Liver (tissue), 9 donors: ENCODE measurements around the gene HIPK2. TPM values are rescaled to one million over a fixed set of nuclear protein-coding genes. Genes with fewer than 3 reads are reported as not detected.

ENCODE experiments used
- DNase-seq: peaks from one replicate; pipeline ENCODE4 v3.0.0-alpha.2; 2017; ENCODE audit warnings: low spot score
- H3K27ac ChIP-seq, 2 donors: one replicate each; pipeline ENCODE4 v1.7.0; 2013; ENCODE audit warnings: inconsistent platforms in 2 of 2, low read length in 2 of 2, control low read depth in 1 of 2, low read depth in 1 of 2, mild to moderate bottlenecking in 1 of 2
- H3K27me3 ChIP-seq, 4 donors: one replicate each; pipeline versions ENCODE4 v1.6.1 to v1.7.0; 2013; ENCODE audit warnings: low read length in 3 of 4, inconsistent platforms in 1 of 4, mild to moderate bottlenecking in 1 of 4, moderate library complexity in 1 of 4; ENCODE audit not compliant: control insufficient read depth in 4 of 4, insufficient read depth in 4 of 4
- H3K36me3 ChIP-seq, 4 donors: one replicate each; pipeline versions ENCODE4 v1.6.1 to v1.7.0; 2013; ENCODE audit warnings: low read length in 3 of 4, mild to moderate bottlenecking in 3 of 4, low read depth in 1 of 4, moderate library complexity in 1 of 4; ENCODE audit not compliant: control insufficient read depth in 4 of 4, insufficient read depth in 3 of 4
- H3K4me1 ChIP-seq, 4 donors: one replicate each; pipeline versions ENCODE4 v1.6.1 to v1.7.0; 2013; ENCODE audit warnings: low read length in 3 of 4, mild to moderate bottlenecking in 3 of 4, moderate library complexity in 1 of 4; ENCODE audit not compliant: control insufficient read depth in 4 of 4, insufficient read depth in 4 of 4
- H3K4me3 ChIP-seq, 3 donors: one replicate each; pipeline versions ENCODE4 v1.6.1 to v1.7.0; 2013; ENCODE audit warnings: low read length in 3 of 3, control low read depth in 1 of 3, low read depth in 1 of 3, mild to moderate bottlenecking in 1 of 3
- H3K9ac ChIP-seq, 2 donors: one replicate each; pipeline ENCODE4 v1.7.0; 2013; ENCODE audit warnings: low read length in 2 of 2, mild to moderate bottlenecking in 2 of 2, moderate library complexity in 2 of 2, control low read depth in 1 of 2, low read depth in 1 of 2
- H3K9me3 ChIP-seq, 4 donors: one replicate each; pipeline versions ENCODE4 v1.6.1 to v1.7.0; 2013; ENCODE audit warnings: low read length in 3 of 4; ENCODE audit not compliant: control insufficient read depth in 4 of 4
- ATF3 ChIP-seq: IDR thresholded peaks from 2 replicates; pipeline ENCODE4 v1.6.1; 2016; ENCODE audit warnings: antibody characterized with exemption
- EGR1 ChIP-seq, 2 donors: IDR thresholded peaks; 2 replicates each; pipeline ENCODE4 v1.6.1; 2016 to 2018; ENCODE audit warnings: antibody characterized with exemption in 2 of 2, low read depth in 2 of 2
- FOXA1 ChIP-seq: IDR thresholded peaks from 2 replicates; pipeline ENCODE4 v1.6.1; 2016; ENCODE audit warnings: antibody characterized with exemption
- GABPA ChIP-seq, 2 donors: IDR thresholded peaks in 1 of 2; conservative IDR thresholded peaks in 1 of 2; 2 replicates each; pipeline ENCODE4 v1.6.1; 2016; ENCODE audit warnings: antibody characterized with exemption in 2 of 2, mild to moderate bottlenecking in 1 of 2, moderate library complexity in 1 of 2
- HNF4A ChIP-seq, 2 donors: conservative IDR thresholded peaks; 2 replicates each; pipeline ENCODE4 v1.6.1; 2016; ENCODE audit warnings: antibody characterized with exemption in 2 of 2, mild to moderate bottlenecking in 2 of 2
- JUND ChIP-seq, 2 donors: IDR thresholded peaks; 2 replicates each; pipeline ENCODE4 v1.6.1; 2016; ENCODE audit warnings: antibody characterized with exemption in 2 of 2
- NR2F2 ChIP-seq: IDR thresholded peaks from 2 replicates; pipeline ENCODE4 v1.6.1; 2016; ENCODE audit warnings: antibody characterized with exemption
- RAD21 ChIP-seq, 2 donors: IDR thresholded peaks; 2 replicates each; pipeline ENCODE4 v1.6.1; 2016; ENCODE audit warnings: antibody characterized with exemption in 2 of 2, mild to moderate bottlenecking in 2 of 2
- RXRA ChIP-seq, 2 donors: IDR thresholded peaks; 2 replicates each; pipeline ENCODE4 v1.6.1; 2017 to 2018; ENCODE audit warnings: antibody characterized with exemption in 2 of 2, mild to moderate bottlenecking in 1 of 2
- SP1 ChIP-seq: IDR thresholded peaks from 2 replicates; pipeline ENCODE4 v1.6.1; 2018; ENCODE audit warnings: antibody characterized with exemption, mild to moderate bottlenecking
- TAF1 ChIP-seq: conservative IDR thresholded peaks from 2 replicates; pipeline ENCODE4 v1.6.1; 2016; ENCODE audit warnings: antibody characterized with exemption, mild to moderate bottlenecking
- ZBTB33 ChIP-seq: IDR thresholded peaks from 2 replicates; pipeline ENCODE4 v1.6.1; 2016; ENCODE audit warnings: antibody characterized with exemption
- WGBS: extraction: QIAGEN DNeasy Blood & Tissue Kit; methylation state at CpG from one replicate; pipeline ENCODE4 v1.1.7; 2013; 5-methylcytosine and 5-hydroxymethylcytosine counted together
- polyA plus RNA-seq, 2 donors: library from polyadenylated mRNA; stranded (reverse) in 1 of 2; unstranded in 1 of 2; fragments of 200-250 nt in 1 of 2; fragments of >200 nt in 1 of 2; fragmentation: Nextera tagmentation in 1 of 2; extraction: Ambion mirVana in 1 of 2; gene quantifications; one replicate each; pipeline versions ENCODE4 v1.2.1 to v1.2.3, GENCODE V29; 2013 to 2015
- total RNA-seq, 2 donors: library from RNA; depleted of rRNA; stranded (reverse); fragments of >200 nt; gene quantifications; one replicate each; pipeline ENCODE4 v1.2.3, GENCODE V29; 2014
- TF ChIP-seq, protein P1 (sequence below): IDR thresholded peaks from 2 replicates; pipeline ENCODE4 v1.6.1; 2016; ENCODE audit warnings: antibody characterized with exemption, mild to moderate bottlenecking
- TF ChIP-seq, protein P2 (sequence below): IDR thresholded peaks from 2 replicates; pipeline ENCODE4 v1.6.1; 2016; ENCODE audit warnings: antibody characterized with exemption
- donor health status: healthy.
- donor health status: healthy.
- donor health status: healthy.
- donor health status: healthy.
- donor health status: healthy.

The HIPK2 gene
- total and polyA plus RNA-seq, 4 donors, result 13.1 to 48.8 (median 16.6) TPM

DNA sequence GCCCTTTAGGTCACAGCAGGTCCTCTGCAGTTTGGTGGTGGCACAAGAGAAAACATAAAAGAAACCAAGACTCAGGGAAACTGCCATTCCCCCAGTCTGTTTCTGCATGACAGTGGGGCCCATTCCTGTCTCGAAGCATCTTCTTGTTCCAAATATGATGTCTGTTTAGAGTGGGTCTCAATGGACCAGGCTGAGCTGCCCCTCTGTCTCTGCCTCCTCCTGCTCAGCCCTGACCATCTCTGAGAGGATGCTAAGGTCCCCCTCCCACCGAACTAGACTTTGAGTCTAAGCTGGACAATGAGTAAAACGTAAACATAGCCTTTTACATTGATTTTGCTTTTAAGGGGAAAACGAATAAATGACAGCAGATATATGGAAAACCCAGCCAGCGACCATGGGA is 213.9 kb downstream of the HIPK2 start:
- TF ChIP-seq EGR1 (IDR thresholded peaks at IDR 0.05; ENCODE audit: low read depth in 2 of 2) (no peak), ZBTB33 (no peak), SP1 (no peak), ATF3 (no peak), RAD21 (IDR thresholded peaks at IDR 0.05) (no peak), TAF1 (no peak), RXRA (IDR thresholded peaks at IDR 0.05) (no peak)
- TF ChIP-seq, protein P1, sequence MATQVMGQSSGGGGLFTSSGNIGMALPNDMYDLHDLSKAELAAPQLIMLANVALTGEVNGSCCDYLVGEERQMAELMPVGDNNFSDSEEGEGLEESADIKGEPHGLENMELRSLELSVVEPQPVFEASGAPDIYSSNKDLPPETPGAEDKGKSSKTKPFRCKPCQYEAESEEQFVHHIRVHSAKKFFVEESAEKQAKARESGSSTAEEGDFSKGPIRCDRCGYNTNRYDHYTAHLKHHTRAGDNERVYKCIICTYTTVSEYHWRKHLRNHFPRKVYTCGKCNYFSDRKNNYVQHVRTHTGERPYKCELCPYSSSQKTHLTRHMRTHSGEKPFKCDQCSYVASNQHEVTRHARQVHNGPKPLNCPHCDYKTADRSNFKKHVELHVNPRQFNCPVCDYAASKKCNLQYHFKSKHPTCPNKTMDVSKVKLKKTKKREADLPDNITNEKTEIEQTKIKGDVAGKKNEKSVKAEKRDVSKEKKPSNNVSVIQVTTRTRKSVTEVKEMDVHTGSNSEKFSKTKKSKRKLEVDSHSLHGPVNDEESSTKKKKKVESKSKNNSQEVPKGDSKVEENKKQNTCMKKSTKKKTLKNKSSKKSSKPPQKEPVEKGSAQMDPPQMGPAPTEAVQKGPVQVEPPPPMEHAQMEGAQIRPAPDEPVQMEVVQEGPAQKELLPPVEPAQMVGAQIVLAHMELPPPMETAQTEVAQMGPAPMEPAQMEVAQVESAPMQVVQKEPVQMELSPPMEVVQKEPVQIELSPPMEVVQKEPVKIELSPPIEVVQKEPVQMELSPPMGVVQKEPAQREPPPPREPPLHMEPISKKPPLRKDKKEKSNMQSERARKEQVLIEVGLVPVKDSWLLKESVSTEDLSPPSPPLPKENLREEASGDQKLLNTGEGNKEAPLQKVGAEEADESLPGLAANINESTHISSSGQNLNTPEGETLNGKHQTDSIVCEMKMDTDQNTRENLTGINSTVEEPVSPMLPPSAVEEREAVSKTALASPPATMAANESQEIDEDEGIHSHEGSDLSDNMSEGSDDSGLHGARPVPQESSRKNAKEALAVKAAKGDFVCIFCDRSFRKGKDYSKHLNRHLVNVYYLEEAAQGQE, result no peak
- TF ChIP-seq, protein P2, sequence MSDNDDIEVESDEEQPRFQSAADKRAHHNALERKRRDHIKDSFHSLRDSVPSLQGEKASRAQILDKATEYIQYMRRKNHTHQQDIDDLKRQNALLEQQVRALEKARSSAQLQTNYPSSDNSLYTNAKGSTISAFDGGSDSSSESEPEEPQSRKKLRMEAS, result no peak
- Histone ChIP-seq H3K9ac (no peak overlapping the region), H3K27me3 (no peaks in the 10 kb centered on the region), H3K27ac (no peak overlapping the region), H3K4me3 (no peak overlapping the region), H3K9me3 (no peaks in the 10 kb centered on the region), H3K4me1 (no peaks in the 10 kb centered on the region), H3K36me3 (peaks cover 0 to 7% (median 1%) of the 10 kb centered on the region in 4 donors)
- no peak for DNase-seq
- WGBS, result 90% methylated on average over 5 of the region's 5 CpGs

- Histone ChIP-seq H3K27ac (no peak overlapping the region), H3K36me3 (peaks cover 0 to 4% (median 0%) of the 10 kb centered on the region in 4 donors), H3K4me3 (no peak overlapping the region), H3K27me3 (no peaks in the 10 kb centered on the region), H3K9me3 (no peaks in the 10 kb centered on the region), H3K4me1 (no peaks in the 10 kb centered on the region), H3K9ac (no peak overlapping the region)
- TF ChIP-seq FOXA1 (no peak), GABPA (IDR thresholded peaks at IDR 0.05 in 1 of 2, conservative IDR thresholded peaks at IDR 0.05 in 1 of 2) (no peak), HNF4A (conservative IDR thresholded peaks at IDR 0.05) (no peak), JUND (IDR thresholded peaks at IDR 0.05) (no peak), NR2F2 (no peak), RXRA (IDR thresholded peaks at IDR 0.05) (no peak), RAD21 (IDR thresholded peaks at IDR 0.05) (no peak)
- TF ChIP-seq, protein P2, result no peak
- 86% methylated on average over 13 of the region's 13 CpGs for WGBS
- DNase-seq, result no peak
Measured at GRCh38 chr7:139562961-139563565, 214.7 kb downstream of the HIPK2 start.
